H1 (cell line): Measurements from ENCODE around the gene UBE3A. TPM values are rescaled to one million over a fixed set of nuclear protein-coding genes. Genes with fewer than 3 reads are reported as not detected.

Experiments used
- CTCF ChIA-PET: fragments of 300-600 bp; sonication (Branson Sonifier 250); formaldehyde crosslinking; loops from one replicate; lab custom pipeline; 2021; ENCODE audit not compliant: partially characterized antibody; lab: Charles Lee
- POLR2A ChIA-PET: fragments of 300-600 bp; sonication (Branson Sonifier 250); formaldehyde crosslinking; loops from one replicate; lab custom pipeline; 2021; ENCODE audit warnings: inconsistent platforms; ENCODE audit not compliant: partially characterized antibody; lab: Charles Lee
- DNase-seq, 2 experiments: peaks; one replicate each; pipeline versions ENCODE4 v3.0.0 to v3.0.0-alpha.2; 2010 to 2022; ENCODE audit warnings: low spot score in 2 of 2, low read depth in 1 of 2, mixed read lengths in 1 of 2
- FAIRE-seq: peaks from 2 replicates; lab custom pipeline; 2011; peaks lifted over from hg19 to GRCh38; lab: Jason Lieb, UNC
- H2AFZ ChIP-seq: 2 replicates; pipeline ENCODE4 v1.8.1; 2012; ENCODE audit warnings: low read length, inconsistent platforms
- H2AK5ac ChIP-seq: 2 replicates; pipeline ENCODE4 v1.6.1; 2013; ENCODE audit warnings: low read depth, low read length
- H2BK120ac ChIP-seq: replicated peaks from 2 replicates; pipeline ENCODE3; 2013; ENCODE audit warnings: low read depth, low read length, inconsistent platforms
- H2BK12ac ChIP-seq: 2 replicates; pipeline ENCODE4 v1.6.1; 2013; ENCODE audit warnings: low read depth, low read length
- H2BK15ac ChIP-seq: 2 replicates; pipeline ENCODE4 v1.6.1; 2013; ENCODE audit warnings: low read length
- H2BK20ac ChIP-seq: 2 replicates; pipeline ENCODE4 v1.6.1; 2013; ENCODE audit warnings: low read length
- H2BK5ac ChIP-seq: 2 replicates; pipeline ENCODE4 v1.6.1; 2013; ENCODE audit warnings: low read depth, low read length
- H3K14ac ChIP-seq: 2 replicates; pipeline ENCODE4 v1.6.1; 2013; ENCODE audit warnings: inconsistent platforms; ENCODE audit not compliant: insufficient read length
- H3K18ac ChIP-seq: 2 replicates; pipeline ENCODE4 v1.6.1; 2013; ENCODE audit warnings: low read length; ENCODE audit errors: extremely low read depth
- H3K23ac ChIP-seq: 2 replicates; pipeline ENCODE4 v1.6.1; 2013; ENCODE audit warnings: inconsistent platforms; ENCODE audit not compliant: insufficient read length
- H3K23me2 ChIP-seq: 2 replicates; pipeline ENCODE4 v1.6.1; 2013; ENCODE audit warnings: low read depth, low read length
- H3K27ac ChIP-seq: 2 replicates; pipeline ENCODE4 v1.6.1; 2011; ENCODE audit warnings: low read depth, low read length, inconsistent platforms
- H3K27me3 ChIP-seq, 4 experiments: replicated peaks in 1 of 4; 1 replicate in 1 of 4; 2 replicates in 3 of 4; pipeline versions ENCODE4 v1.6.1 to v1.8.1; 2011 to 2013; ENCODE audit warnings: low read length in 3 of 4, mild to moderate bottlenecking in 3 of 4, inconsistent platforms in 2 of 4, mixed read lengths in 2 of 4, moderate library complexity in 1 of 4; ENCODE audit not compliant: control insufficient read depth in 3 of 4, insufficient read depth in 3 of 4; ENCODE audit errors: extremely low read depth in 1 of 4
- H3K36me3 ChIP-seq, 4 experiments: 2 replicates each; pipeline versions ENCODE4 v1.6.1 to v1.8.1; 2011 to 2013; ENCODE audit warnings: mild to moderate bottlenecking in 4 of 4, low read length in 3 of 4, moderate library complexity in 2 of 4, control low read depth in 1 of 4, inconsistent platforms in 1 of 4; ENCODE audit not compliant: insufficient read depth in 4 of 4, control insufficient read depth in 2 of 4
- H3K4ac ChIP-seq: replicated peaks from 2 replicates; pipeline ENCODE3; 2013; ENCODE audit warnings: low read length, low read depth, mixed read lengths, inconsistent platforms; ENCODE audit not compliant: insufficient read length
- H3K4me1 ChIP-seq, 4 experiments: replicated peaks in 1 of 4; 1 replicate in 1 of 4; 2 replicates in 3 of 4; pipeline versions ENCODE4 v1.6.1 to v1.8.1; 2011 to 2013; ENCODE audit warnings: low read length in 3 of 4, inconsistent platforms in 2 of 4, mixed read lengths in 1 of 4; ENCODE audit not compliant: insufficient read depth in 4 of 4, control insufficient read depth in 3 of 4
- H3K4me2 ChIP-seq, 2 experiments: 2 replicates each; pipeline versions ENCODE4 v1.6.1 to v1.8.1; 2011 to 2013; ENCODE audit warnings: low read depth in 2 of 2, low read length in 2 of 2, control low read depth in 1 of 2, inconsistent platforms in 1 of 2, mild to moderate bottlenecking in 1 of 2; ENCODE audit not compliant: insufficient read depth in 1 of 2
- H3K4me3 ChIP-seq, 4 experiments: fragments of 200-600, 300-600 bp in 1 of 4; sonication (generic), shearing (Covaris generic), sonication (Bioruptor Twin) in 1 of 4; 2 replicates each; pipeline versions ENCODE4 v1.5.1 to v1.8.1; 2011 to 2016; ENCODE audit warnings: low read length in 4 of 4, low read depth in 3 of 4, control low read depth in 2 of 4, inconsistent platforms in 2 of 4, mild to moderate bottlenecking in 2 of 4, mixed read lengths in 1 of 4, moderate library complexity in 1 of 4; ENCODE audit not compliant: insufficient read depth in 2 of 4; ENCODE audit errors: extremely low read depth in 1 of 4
- H3K56ac ChIP-seq: replicated peaks from 2 replicates; pipeline ENCODE3; 2013; ENCODE audit warnings: low read depth, mild to moderate bottlenecking, mixed read lengths, low read length, inconsistent platforms; ENCODE audit not compliant: insufficient read length
- H3K79me1 ChIP-seq: 2 replicates; pipeline ENCODE4 v1.6.1; 2013; ENCODE audit warnings: low read depth, low read length, control low read depth
- H3K79me2 ChIP-seq, 2 experiments: 2 replicates each; pipeline versions ENCODE4 v1.6.1 to v1.8.1; 2012 to 2013; ENCODE audit warnings: low read length in 2 of 2, mild to moderate bottlenecking in 2 of 2, inconsistent platforms in 1 of 2; ENCODE audit not compliant: insufficient read depth in 2 of 2, control insufficient read depth in 1 of 2
- H3K9ac ChIP-seq, 4 experiments: replicated peaks in 1 of 4; 1 replicate in 1 of 4; 2 replicates in 3 of 4; pipeline versions ENCODE4 v1.6.1 to v1.8.1; 2011 to 2013; ENCODE audit warnings: low read depth in 3 of 4, low read length in 3 of 4, control low read depth in 2 of 4, mild to moderate bottlenecking in 2 of 4, moderate library complexity in 2 of 4, inconsistent platforms in 1 of 4; ENCODE audit errors: extremely low read depth in 1 of 4
- H3K9me3 ChIP-seq, 2 experiments: 2 replicates each; pipeline versions ENCODE4 v1.6.1 to v1.8.1; 2012 to 2013; ENCODE audit warnings: mild to moderate bottlenecking in 2 of 2, moderate library complexity in 2 of 2, control low read depth in 1 of 2, inconsistent platforms in 1 of 2, low read depth in 1 of 2, low read length in 1 of 2, mixed read lengths in 1 of 2; ENCODE audit not compliant: insufficient read depth in 2 of 2
- H4K20me1 ChIP-seq, 2 experiments: replicated peaks in 1 of 2; 2 replicates each; pipeline versions ENCODE3 to v1.8.1; 2011 to 2013; ENCODE audit warnings: inconsistent platforms in 2 of 2, low read length in 2 of 2, mild to moderate bottlenecking in 1 of 2; ENCODE audit not compliant: insufficient read depth in 2 of 2, control insufficient read depth in 1 of 2
- H4K5ac ChIP-seq: 2 replicates; pipeline ENCODE4 v1.6.1; 2013; ENCODE audit warnings: low read length, low read depth, mixed read lengths, inconsistent platforms; ENCODE audit not compliant: insufficient read length
- H4K8ac ChIP-seq: 2 replicates; pipeline ENCODE4 v1.8.0; 2013; ENCODE audit warnings: mild to moderate bottlenecking, moderate library complexity, low read length, inconsistent platforms; ENCODE audit not compliant: insufficient read depth; ENCODE audit errors: extremely low read depth
- H4K91ac ChIP-seq: replicated peaks from 2 replicates; pipeline ENCODE3; 2013; ENCODE audit warnings: low read length, mixed read lengths, inconsistent platforms; ENCODE audit not compliant: insufficient read length
- whole genome bisulfite sequencing, 2 experiments: shearing (Covaris generic) in 1 of 2; methylation state at CpG; one replicate each; pipeline versions ENCODE4 v1.1.6 to v1.1.7; 2013 to 2015; ENCODE audit warnings: low lambda C conversion rate in 2 of 2, mixed read lengths in 2 of 2, inconsistent platforms in 1 of 2, low coverage in 1 of 2, missing lambda C conversion rate in 1 of 2; ENCODE audit not compliant: insufficient replicate concordance in 2 of 2, insufficient coverage in 1 of 2, insufficient read length in 1 of 2; ENCODE audit errors: extremely low coverage in 1 of 2, missing lambda C conversion rate in 1 of 2; 5-methylcytosine and 5-hydroxymethylcytosine counted together
- polyA plus RNA-seq, 7 experiments: library from polyadenylated mRNA; depleted of rRNA in 3 of 7; stranded (reverse) in 5 of 7; unstranded in 2 of 7; fragments of >200 nt in 5 of 7; fragments of 200-250 nt in 2 of 7; gene quantifications; 1 replicate in 5 of 7; 2 replicates in 1 of 7; 4 replicates in 1 of 7; pipeline versions ENCODE4 v1.2.1 to v1.2.3, GENCODE V29; 2011 to 2013; ENCODE audit warnings: missing spikeins in 2 of 7, mixed read lengths in 2 of 7
- total RNA-seq: library from RNA; stranded (reverse); fragmentation: NEBNext Ultra II Directional; extraction: Animal tissue kit (Norgen Biotek cat#: 25700); gene quantifications from 2 replicates; pipeline ENCODE4 v1.2.1, GENCODE V29; 2021

Gene UBE3A
- total and polyA plus RNA-seq, 2 of the 8 experiments (the other 6 are each of a cell fraction or from before 2014, with no cell fraction given): 13.8 to 110 TPM

GRCh38 chr15:25415217-25415616, 23.6 kb downstream of the UBE3A start:
- H4K91ac ChIP-seq: no peak overlapping the region
- no peak overlapping the region for H2BK120ac ChIP-seq
- no peak overlapping the region for H2AFZ ChIP-seq
- DNase-seq (no peak), FAIRE-seq (no peak)
- no peak overlapping the region for H3K4me3 ChIP-seq
- H2BK15ac ChIP-seq: no peak overlapping the region
- ChIA-PET POLR2A (interaction anchor here (0.9 to 1.0 kb wide), 2 partner anchors 9 to 20 kb away, joined by 3 to 4 read pairs; no protein-coding TSS in a partner anchor), CTCF (interaction anchor here (0.6 kb wide), 1 partner anchor 25 kb away, joined by 3 read pairs; no protein-coding TSS in a partner anchor)
- H3K56ac ChIP-seq: no peak overlapping the region
- no peak overlapping the region for H2BK20ac ChIP-seq
- no peak overlapping the region for H4K8ac ChIP-seq
- no peak overlapping the region for H3K14ac ChIP-seq
- H3K27ac ChIP-seq: no peak overlapping the region
- H3K36me3 ChIP-seq: no peaks in the 10 kb centered on the region
- H3K4me1 ChIP-seq: peaks cover 0 to 2% (median 0%) of the 10 kb centered on the region in 4 experiments; a peak in 1 of 7 replicates
- no peak overlapping the region for H2BK5ac ChIP-seq
- no peaks in the 10 kb centered on the region for H3K27me3 ChIP-seq
- no peak overlapping the region for H3K9ac ChIP-seq
- no peak overlapping the region for H3K18ac ChIP-seq
- H4K20me1 ChIP-seq: peaks cover 12% of the 10 kb centered on the region in 2 experiments
- no peak overlapping the region for H2AK5ac ChIP-seq
- no peak overlapping the region for H4K5ac ChIP-seq
- no peak overlapping the region for H3K4ac ChIP-seq
- H3K79me1 ChIP-seq: no peaks in the 10 kb centered on the region
- no peaks in the 10 kb centered on the region for H3K23me2 ChIP-seq
- WGBS, 2 experiments: 89% methylated on average over 1 of the region's 1 CpG; no CpG with 5 or more reads in 1 of the 2 experiments
- H3K4me2 ChIP-seq: no peak overlapping the region
- no peak overlapping the region for H3K23ac ChIP-seq
- H3K9me3 ChIP-seq: no peaks in the 10 kb centered on the region
- H3K79me2 ChIP-seq: peaks cover 18 to 100% of the 10 kb centered on the region in 2 experiments
- H2BK12ac ChIP-seq: no peak overlapping the region
